SK-N-SH treated with all-trans-retinoic acid at 6 μM for 48 hours (cell line): Measurements from ENCODE around the gene KCNT1.

Experiments used
- ATAC-seq: fragments of 200-7000 bp; cut with Tn5 transposase; 3 replicates; pipeline ENCODE4 v1.9.1; 2020; ENCODE audit warnings: mild to moderate bottlenecking, moderate library complexity
- ARNTL ChIP-seq: fragments of 450-650 bp; formaldehyde crosslinking; IDR thresholded peaks from 2 replicates; pipeline ENCODE4 v1.5.0; 2020; ENCODE audit warnings: low read depth, mild to moderate bottlenecking, moderate library complexity, borderline replicate concordance
- BACH2 ChIP-seq: fragments of 250-450 bp; sonication (Bioruptor Pico); IDR thresholded peaks from 2 replicates; pipeline ENCODE4 v1.9.0; 2021; ENCODE audit warnings: mild to moderate bottlenecking, borderline replicate concordance
- CSDC2 ChIP-seq: fragments of 250-450 bp; sonication (Bioruptor Pico); IDR thresholded peaks from 2 replicates; pipeline ENCODE4 v1.5.0; 2020; ENCODE audit warnings: mild to moderate bottlenecking, moderate library complexity
- ESRRG ChIP-seq: fragments of 250-450 bp; sonication (Bioruptor Pico); IDR thresholded peaks from 2 replicates; pipeline ENCODE4 v1.6.1; 2021; ENCODE audit warnings: mild to moderate bottlenecking
- GLIS3 ChIP-seq: fragments of 250-450 bp; sonication (Bioruptor Pico); IDR thresholded peaks from 2 replicates; pipeline ENCODE4 v1.5.0; 2020; ENCODE audit warnings: mild to moderate bottlenecking, moderate library complexity
- ISL1 ChIP-seq: fragments of 250-450 bp; sonication (Bioruptor Pico); IDR thresholded peaks from 2 replicates; pipeline ENCODE4 v2.1.2; 2022; ENCODE audit warnings: mild to moderate bottlenecking, moderate library complexity
- OSR1 ChIP-seq: fragments of 250-450 bp; sonication (Bioruptor Pico); IDR thresholded peaks from 2 replicates; pipeline ENCODE4 v1.8.0; 2022; ENCODE audit warnings: moderate library complexity, mild to moderate bottlenecking, inconsistent platforms
- POU6F1 ChIP-seq: fragments of 250-450 bp; sonication (Bioruptor Pico); IDR thresholded peaks from 2 replicates; pipeline ENCODE4 v1.8.0; 2021; ENCODE audit warnings: low read depth, mild to moderate bottlenecking, moderate library complexity, borderline replicate concordance
- RARB ChIP-seq: fragments of 250-450 bp; sonication (Bioruptor Pico); IDR thresholded peaks from 2 replicates; pipeline ENCODE4 v1.8.0; 2021; ENCODE audit warnings: mild to moderate bottlenecking, moderate library complexity
- SNAI2 ChIP-seq: fragments of 250-450 bp; sonication (Bioruptor Pico); IDR thresholded peaks from 2 replicates; pipeline ENCODE4 v1.5.0; 2020; ENCODE audit warnings: mild to moderate bottlenecking, moderate library complexity
- TCF4 ChIP-seq: fragments of 250-450 bp; sonication (Bioruptor Pico); IDR thresholded peaks from 2 replicates; pipeline ENCODE4 v1.8.0; 2021; ENCODE audit warnings: mild to moderate bottlenecking, moderate library complexity, borderline replicate concordance
- TOX ChIP-seq: fragments of 250-450 bp; sonication (Bioruptor Pico); IDR thresholded peaks from 2 replicates; pipeline ENCODE4 v1.8.0; 2021; ENCODE audit warnings: mild to moderate bottlenecking, moderate library complexity, borderline replicate concordance
- ZC3H10 ChIP-seq: fragments of 250-450 bp; sonication (Bioruptor Pico); IDR thresholded peaks from 2 replicates; pipeline ENCODE4 v1.5.1; 2021; ENCODE audit warnings: mild to moderate bottlenecking, moderate library complexity
- ZFP3 ChIP-seq: fragments of 250-450 bp; sonication (Bioruptor Pico); IDR thresholded peaks from 2 replicates; pipeline ENCODE4 v1.5.0; 2020; ENCODE audit warnings: mild to moderate bottlenecking, moderate library complexity
- ZFP30 ChIP-seq: fragments of 450-650 bp; formaldehyde crosslinking; IDR thresholded peaks from 2 replicates; pipeline ENCODE4 v1.5.0; 2022; ENCODE audit warnings: mild to moderate bottlenecking, moderate library complexity
- ZNF565 ChIP-seq: fragments of 450-650 bp; formaldehyde crosslinking; conservative IDR thresholded peaks from 2 replicates; pipeline ENCODE4 v1.5.0; 2020; ENCODE audit warnings: low read depth, mild to moderate bottlenecking, moderate library complexity
- ZNF70 ChIP-seq: fragments of 450-650 bp; formaldehyde crosslinking; IDR thresholded peaks from 2 replicates; pipeline ENCODE4 v1.5.0; 2020; ENCODE audit warnings: mild to moderate bottlenecking, moderate library complexity
- ZNF8 ChIP-seq: fragments of 450-650 bp; formaldehyde crosslinking; IDR thresholded peaks from 2 replicates; pipeline ENCODE4 v1.5.0; 2020; ENCODE audit warnings: mild to moderate bottlenecking, moderate library complexity
- TF ChIP-seq, protein P1 (sequence below): fragments of 250-450 bp; sonication (Bioruptor Pico); IDR thresholded peaks from 2 replicates; pipeline ENCODE4 v1.5.1; 2020; ENCODE audit warnings: low read depth, mild to moderate bottlenecking, moderate library complexity
- TF ChIP-seq, protein P2 (sequence below): fragments of 250-450 bp; sonication (Bioruptor Pico); IDR thresholded peaks from 2 replicates; pipeline ENCODE4 v1.5.0; 2020; ENCODE audit warnings: mild to moderate bottlenecking, moderate library complexity
- TF ChIP-seq, protein P3 (sequence below): fragments of 250-450 bp; sonication (Bioruptor Pico); IDR thresholded peaks from 2 replicates; pipeline ENCODE4 v1.8.0; 2020; ENCODE audit warnings: mild to moderate bottlenecking, moderate library complexity, borderline replicate concordance
- TF ChIP-seq, protein P4 (sequence below): fragments of 250-450 bp; sonication (Bioruptor Pico); IDR thresholded peaks from 2 replicates; pipeline ENCODE4 v1.5.1; 2021; ENCODE audit warnings: mild to moderate bottlenecking, moderate library complexity

KCNT1 gene

DNA sequence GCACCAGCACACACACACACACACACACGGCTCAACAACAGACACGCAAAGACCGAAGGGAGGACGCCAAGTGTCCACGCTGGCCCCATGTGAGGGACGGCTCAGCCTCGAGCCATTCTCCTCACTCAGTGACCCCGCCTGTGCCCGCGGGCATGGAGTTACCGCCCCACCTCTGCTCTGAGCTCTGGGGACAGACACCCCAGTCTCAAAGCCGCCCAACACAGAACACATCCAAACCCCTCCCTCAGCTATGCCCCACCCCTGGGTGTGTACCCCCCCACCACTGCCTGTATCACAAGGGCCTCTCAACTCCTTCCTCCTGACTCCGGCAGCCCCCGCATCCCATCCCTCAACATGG lies 124.2 kb downstream of the KCNT1 start:
- ATAC-seq: no peak
- TF ChIP-seq ESRRG: no peak
- no peak for TF ChIP-seq ZFP30 (CRISPR knock-in tag)
- no peak for TF ChIP-seq RARB (CRISPR knock-in tag)
- no peak for TF ChIP-seq ISL1 (CRISPR knock-in tag)
- no peak for TF ChIP-seq CSDC2 (CRISPR knock-in tag)

GRCh38 chr9:135827301-135827700 lies 125.3 kb downstream of the KCNT1 start:
- no peak for TF ChIP-seq RARB (CRISPR knock-in tag)
- TF ChIP-seq, protein P1, sequence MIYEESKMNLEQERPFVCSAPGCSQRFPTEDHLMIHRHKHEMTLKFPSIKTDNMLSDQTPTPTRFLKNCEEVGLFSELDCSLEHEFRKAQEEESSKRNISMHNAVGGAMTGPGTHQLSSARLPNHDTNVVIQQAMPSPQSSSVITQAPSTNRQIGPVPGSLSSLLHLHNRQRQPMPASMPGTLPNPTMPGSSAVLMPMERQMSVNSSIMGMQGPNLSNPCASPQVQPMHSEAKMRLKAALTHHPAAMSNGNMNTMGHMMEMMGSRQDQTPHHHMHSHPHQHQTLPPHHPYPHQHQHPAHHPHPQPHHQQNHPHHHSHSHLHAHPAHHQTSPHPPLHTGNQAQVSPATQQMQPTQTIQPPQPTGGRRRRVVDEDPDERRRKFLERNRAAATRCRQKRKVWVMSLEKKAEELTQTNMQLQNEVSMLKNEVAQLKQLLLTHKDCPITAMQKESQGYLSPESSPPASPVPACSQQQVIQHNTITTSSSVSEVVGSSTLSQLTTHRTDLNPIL: no peak
- TF ChIP-seq TOX: no peak
- no peak for TF ChIP-seq ZC3H10
- TF ChIP-seq ZNF8 (CRISPR knock-in tag): no peak
- TF ChIP-seq OSR1 (CRISPR knock-in tag): no peak
- no peak for TF ChIP-seq ZFP30 (CRISPR knock-in tag)
- no peak for TF ChIP-seq ISL1 (CRISPR knock-in tag)
- no peak for TF ChIP-seq CSDC2 (CRISPR knock-in tag)
- TF ChIP-seq POU6F1: no peak
- TF ChIP-seq ZNF565: no peak
- TF ChIP-seq, protein P2, sequence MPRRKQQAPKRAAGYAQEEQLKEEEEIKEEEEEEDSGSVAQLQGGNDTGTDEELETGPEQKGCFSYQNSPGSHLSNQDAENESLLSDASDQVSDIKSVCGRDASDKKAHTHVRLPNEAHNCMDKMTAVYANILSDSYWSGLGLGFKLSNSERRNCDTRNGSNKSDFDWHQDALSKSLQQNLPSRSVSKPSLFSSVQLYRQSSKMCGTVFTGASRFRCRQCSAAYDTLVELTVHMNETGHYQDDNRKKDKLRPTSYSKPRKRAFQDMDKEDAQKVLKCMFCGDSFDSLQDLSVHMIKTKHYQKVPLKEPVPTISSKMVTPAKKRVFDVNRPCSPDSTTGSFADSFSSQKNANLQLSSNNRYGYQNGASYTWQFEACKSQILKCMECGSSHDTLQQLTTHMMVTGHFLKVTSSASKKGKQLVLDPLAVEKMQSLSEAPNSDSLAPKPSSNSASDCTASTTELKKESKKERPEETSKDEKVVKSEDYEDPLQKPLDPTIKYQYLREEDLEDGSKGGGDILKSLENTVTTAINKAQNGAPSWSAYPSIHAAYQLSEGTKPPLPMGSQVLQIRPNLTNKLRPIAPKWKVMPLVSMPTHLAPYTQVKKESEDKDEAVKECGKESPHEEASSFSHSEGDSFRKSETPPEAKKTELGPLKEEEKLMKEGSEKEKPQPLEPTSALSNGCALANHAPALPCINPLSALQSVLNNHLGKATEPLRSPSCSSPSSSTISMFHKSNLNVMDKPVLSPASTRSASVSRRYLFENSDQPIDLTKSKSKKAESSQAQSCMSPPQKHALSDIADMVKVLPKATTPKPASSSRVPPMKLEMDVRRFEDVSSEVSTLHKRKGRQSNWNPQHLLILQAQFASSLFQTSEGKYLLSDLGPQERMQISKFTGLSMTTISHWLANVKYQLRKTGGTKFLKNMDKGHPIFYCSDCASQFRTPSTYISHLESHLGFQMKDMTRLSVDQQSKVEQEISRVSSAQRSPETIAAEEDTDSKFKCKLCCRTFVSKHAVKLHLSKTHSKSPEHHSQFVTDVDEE (CRISPR knock-in tag): no peak
- TF ChIP-seq ARNTL: no peak
- no peak for TF ChIP-seq ZNF70 (CRISPR knock-in tag)
- no peak for TF ChIP-seq TCF4 (CRISPR knock-in tag)
- no peak for TF ChIP-seq ZFP3 (CRISPR knock-in tag)
- no peak for TF ChIP-seq ESRRG
- no peak for TF ChIP-seq BACH2
- TF ChIP-seq, protein P3, sequence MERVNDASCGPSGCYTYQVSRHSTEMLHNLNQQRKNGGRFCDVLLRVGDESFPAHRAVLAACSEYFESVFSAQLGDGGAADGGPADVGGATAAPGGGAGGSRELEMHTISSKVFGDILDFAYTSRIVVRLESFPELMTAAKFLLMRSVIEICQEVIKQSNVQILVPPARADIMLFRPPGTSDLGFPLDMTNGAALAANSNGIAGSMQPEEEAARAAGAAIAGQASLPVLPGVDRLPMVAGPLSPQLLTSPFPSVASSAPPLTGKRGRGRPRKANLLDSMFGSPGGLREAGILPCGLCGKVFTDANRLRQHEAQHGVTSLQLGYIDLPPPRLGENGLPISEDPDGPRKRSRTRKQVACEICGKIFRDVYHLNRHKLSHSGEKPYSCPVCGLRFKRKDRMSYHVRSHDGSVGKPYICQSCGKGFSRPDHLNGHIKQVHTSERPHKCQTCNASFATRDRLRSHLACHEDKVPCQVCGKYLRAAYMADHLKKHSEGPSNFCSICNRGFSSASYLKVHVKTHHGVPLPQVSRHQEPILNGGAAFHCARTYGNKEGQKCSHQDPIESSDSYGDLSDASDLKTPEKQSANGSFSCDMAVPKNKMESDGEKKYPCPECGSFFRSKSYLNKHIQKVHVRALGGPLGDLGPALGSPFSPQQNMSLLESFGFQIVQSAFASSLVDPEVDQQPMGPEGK (CRISPR knock-in tag): no peak
- no peak for TF ChIP-seq SNAI2 (CRISPR knock-in tag)

DNA sequence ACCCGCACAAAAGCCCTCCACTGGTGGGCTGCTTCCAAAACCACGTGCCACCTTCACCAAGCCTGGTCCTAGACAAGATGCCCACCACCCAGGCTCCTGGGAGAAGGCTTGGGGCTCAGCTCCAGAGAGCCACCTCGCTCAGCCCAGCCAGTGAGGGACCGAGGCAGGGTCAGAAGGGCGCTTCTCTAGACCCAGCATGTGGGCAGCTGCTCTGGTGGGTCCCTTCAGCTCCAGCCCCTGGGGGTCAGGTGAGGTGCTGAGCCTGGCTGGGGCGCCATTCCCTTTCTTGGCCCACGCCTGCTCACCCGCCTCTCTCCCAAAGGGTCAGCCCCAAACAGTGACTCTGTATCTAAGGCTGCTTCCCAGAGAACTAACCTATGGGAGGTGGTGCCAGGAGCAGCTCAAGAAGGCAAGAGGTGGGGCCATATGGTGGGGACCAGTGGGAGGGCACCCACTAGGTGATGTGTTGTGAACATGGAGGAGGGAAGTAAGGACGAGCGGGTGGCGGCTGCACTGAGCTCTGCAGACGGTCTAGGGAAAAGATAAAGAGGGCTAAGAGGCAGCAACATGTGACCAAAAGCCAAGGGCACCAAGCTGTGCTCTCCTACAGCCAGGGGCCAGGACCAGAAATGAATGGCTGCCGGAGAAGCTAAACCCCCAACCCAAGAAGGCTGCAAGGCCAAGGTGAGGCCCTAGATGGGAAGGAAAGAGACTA lies 126.0 kb downstream of the KCNT1 start:
- TF ChIP-seq ISL1 (CRISPR knock-in tag) (no peak), SNAI2 (CRISPR knock-in tag) (no peak), POU6F1 (no peak), RARB (CRISPR knock-in tag) (no peak), GLIS3 (CRISPR knock-in tag) (no peak), ZNF70 (CRISPR knock-in tag) (no peak), OSR1 (CRISPR knock-in tag) (no peak), ZNF8 (CRISPR knock-in tag) (no peak), ZFP3 (CRISPR knock-in tag) (no peak), BACH2 (no peak), TOX (no peak)
- TF ChIP-seq, protein P3 (CRISPR knock-in tag): no peak
- TF ChIP-seq, protein P4, sequence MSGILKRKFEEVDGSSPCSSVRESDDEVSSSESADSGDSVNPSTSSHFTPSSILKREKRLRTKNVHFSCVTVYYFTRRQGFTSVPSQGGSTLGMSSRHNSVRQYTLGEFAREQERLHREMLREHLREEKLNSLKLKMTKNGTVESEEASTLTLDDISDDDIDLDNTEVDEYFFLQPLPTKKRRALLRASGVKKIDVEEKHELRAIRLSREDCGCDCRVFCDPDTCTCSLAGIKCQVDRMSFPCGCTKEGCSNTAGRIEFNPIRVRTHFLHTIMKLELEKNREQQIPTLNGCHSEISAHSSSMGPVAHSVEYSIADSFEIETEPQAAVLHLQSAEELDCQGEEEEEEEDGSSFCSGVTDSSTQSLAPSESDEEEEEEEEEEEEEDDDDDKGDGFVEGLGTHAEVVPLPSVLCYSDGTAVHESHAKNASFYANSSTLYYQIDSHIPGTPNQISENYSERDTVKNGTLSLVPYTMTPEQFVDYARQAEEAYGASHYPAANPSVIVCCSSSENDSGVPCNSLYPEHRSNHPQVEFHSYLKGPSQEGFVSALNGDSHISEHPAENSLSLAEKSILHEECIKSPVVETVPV (CRISPR knock-in tag): no peak
- no peak for ATAC-seq

More at GRCh38 chr9:135827301-135827700, 125.3 kb downstream of the KCNT1 start:
- ATAC-seq: no peak
